ENCODE data around the gene GPR84. TPM values are rescaled to one million over a fixed set of nuclear protein-coding genes. Genes with fewer than 3 reads are reported as not detected.

The GPR84 gene
- total RNA-seq, 2 donors from 2014 or later: 0.43 TPM; not detected in 1

DNA sequence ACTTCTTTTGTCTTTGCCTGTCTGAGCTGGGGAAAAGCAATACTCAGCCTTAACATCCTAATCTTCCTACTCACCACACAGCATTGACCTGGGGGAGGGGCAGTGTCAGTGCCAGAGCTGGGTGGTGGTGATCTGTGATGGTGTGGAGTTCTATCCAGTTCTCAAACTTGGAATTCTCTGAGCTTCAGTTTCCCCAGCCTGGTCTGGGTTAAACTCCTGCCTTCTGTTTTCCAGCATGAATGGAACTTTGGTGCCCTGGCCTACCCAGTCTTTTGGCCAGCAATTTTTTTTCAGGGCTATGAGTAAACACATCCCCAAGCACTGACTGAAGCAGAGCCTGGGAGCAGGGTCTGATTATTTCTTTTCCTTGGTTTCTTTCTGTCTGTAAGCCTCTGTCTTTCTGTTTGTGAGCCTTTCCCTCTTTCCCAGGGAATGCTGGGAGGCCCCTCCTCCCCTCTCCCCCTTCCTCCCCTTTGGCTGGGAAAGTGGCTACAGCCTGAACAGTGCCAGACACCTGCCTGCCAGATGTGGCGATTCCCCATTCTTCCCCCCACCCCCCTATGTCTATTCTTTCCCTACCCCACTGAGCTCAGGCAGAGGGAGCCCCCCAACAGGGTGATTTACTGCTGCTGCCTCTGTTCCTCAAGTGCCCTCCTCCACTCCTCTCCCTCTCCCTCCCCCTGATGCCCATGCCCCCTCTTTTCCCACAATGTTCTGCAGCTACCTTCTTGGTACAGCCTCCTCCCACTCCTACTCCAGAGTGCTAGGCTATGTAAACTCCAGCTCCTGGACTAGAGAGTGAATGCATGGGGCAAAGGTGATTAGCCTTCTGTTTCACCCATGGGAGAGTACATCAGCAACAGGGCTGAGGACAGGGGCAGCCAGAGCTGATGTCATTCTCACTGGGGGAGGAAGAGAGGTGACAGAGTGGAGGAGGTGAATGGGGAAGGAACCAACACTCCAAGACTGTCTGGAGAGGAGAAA is 11.1 kb downstream of the GPR84 start:
- no peaks in the 10 kb centered on the region for H3K9me3 ChIP-seq
- no peak for DNase-seq (ENCODE audit: low spot score)
- peaks cover 0 to 29% of the 10 kb centered on the region in 2 donors for H3K4me1 ChIP-seq
- H3K4me3 ChIP-seq: no peak overlapping the region
- H3K27me3 ChIP-seq: no peaks in the 10 kb centered on the region
- H3K36me3 ChIP-seq: peaks cover 33% of the 10 kb centered on the region
- TF ChIP-seq, protein P1, sequence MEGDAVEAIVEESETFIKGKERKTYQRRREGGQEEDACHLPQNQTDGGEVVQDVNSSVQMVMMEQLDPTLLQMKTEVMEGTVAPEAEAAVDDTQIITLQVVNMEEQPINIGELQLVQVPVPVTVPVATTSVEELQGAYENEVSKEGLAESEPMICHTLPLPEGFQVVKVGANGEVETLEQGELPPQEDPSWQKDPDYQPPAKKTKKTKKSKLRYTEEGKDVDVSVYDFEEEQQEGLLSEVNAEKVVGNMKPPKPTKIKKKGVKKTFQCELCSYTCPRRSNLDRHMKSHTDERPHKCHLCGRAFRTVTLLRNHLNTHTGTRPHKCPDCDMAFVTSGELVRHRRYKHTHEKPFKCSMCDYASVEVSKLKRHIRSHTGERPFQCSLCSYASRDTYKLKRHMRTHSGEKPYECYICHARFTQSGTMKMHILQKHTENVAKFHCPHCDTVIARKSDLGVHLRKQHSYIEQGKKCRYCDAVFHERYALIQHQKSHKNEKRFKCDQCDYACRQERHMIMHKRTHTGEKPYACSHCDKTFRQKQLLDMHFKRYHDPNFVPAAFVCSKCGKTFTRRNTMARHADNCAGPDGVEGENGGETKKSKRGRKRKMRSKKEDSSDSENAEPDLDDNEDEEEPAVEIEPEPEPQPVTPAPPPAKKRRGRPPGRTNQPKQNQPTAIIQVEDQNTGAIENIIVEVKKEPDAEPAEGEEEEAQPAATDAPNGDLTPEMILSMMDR (IDR thresholded peaks at IDR 0.05): no peak
- peak overlapping the region; percentile 13 to 49 for H3K27ac ChIP-seq

DNA sequence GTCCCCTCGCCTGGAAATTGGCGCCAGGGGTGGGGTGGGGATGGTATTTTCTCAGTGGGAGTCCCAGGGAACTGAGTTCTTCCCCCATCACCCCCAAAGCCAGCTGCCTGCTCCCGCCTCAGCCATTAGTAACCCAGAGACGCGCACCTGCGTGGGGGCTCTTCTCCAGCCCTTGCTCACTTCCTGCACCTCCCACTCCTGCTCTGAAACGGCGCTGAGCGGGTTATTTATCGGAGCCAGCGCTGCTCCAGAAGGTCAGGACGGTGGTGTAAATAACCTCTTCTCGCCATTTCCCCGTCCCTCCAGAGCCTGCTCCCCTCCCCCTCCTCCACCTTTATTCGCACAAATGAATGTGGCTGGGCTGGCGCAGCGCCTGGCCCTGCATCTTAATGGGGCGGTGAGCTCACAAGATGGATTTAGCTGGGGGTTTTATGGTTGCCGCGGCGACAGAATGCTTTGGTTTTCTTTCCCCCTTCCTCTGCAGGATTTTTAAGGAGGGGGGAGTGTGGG is 12.2 kb downstream of the GPR84 start:
- peaks cover 0 to 18% of the 10 kb centered on the region in 2 donors for H3K4me1 ChIP-seq
- H3K4me3 ChIP-seq: peak overlapping the region in 1 of 2 donors; percentile 20
- H3K27ac ChIP-seq: peak overlapping the region; percentile 13 to 49
- H3K27me3 ChIP-seq: no peaks in the 10 kb centered on the region
- no peak for DNase-seq (ENCODE audit: low spot score)
- H3K9me3 ChIP-seq: no peaks in the 10 kb centered on the region
- TF ChIP-seq, protein P1 (IDR thresholded peaks at IDR 0.05): no peak
- H3K36me3 ChIP-seq: peaks cover 44% of the 10 kb centered on the region

DNA sequence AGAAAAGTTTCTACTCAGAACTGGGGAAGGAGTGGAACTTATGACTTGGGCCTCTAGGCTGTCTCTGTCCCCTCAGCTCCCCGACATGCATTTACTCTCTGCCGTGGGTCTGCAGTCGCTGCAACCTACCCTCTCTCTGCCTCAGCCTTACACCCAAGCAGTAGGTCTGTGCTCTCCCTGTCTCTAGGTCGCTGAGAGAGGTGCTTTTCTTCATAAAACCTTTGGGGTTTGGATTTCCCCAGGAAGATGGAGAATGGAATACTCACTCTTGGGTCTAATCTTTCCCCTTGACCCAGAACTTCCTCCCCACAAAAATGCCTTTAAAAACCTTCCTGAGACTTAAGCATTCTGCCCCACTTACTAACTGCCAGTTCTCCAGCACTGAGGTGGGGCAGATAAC is 12.9 kb downstream of the GPR84 start:
- peaks cover 51% of the 10 kb centered on the region for H3K36me3 ChIP-seq
- H3K27ac ChIP-seq: no peak overlapping the region
- TF ChIP-seq, protein P1 (IDR thresholded peaks at IDR 0.05): no peak
- no peaks in the 10 kb centered on the region for H3K27me3 ChIP-seq
- DNase-seq (ENCODE audit: low spot score): no peak
- H3K4me3 ChIP-seq: no peak overlapping the region
- H3K9me3 ChIP-seq: no peaks in the 10 kb centered on the region
- peaks cover 0 to 18% of the 10 kb centered on the region in 2 donors for H3K4me1 ChIP-seq

DNA sequence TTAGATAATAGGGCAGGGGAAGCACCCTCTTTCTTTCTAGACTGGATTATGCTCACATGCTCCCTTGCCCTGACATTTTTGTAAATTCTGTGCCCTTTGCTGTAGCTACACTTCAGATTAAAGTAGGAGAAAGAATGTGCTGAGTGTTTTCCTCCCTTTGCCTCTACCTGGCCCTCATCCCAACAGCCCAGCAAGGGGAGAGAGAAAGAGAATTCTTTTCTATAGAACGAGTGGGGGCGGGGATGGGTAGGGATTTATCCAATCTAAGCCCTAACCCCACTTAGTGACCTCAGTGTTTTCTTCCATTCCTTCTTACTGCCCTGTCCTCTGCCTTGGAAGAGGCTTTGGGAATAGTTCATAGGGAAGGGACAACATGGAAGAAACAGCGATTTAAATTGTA is 13.5 kb downstream of the GPR84 start:
- peaks cover 54% of the 10 kb centered on the region for H3K36me3 ChIP-seq
- H3K27me3 ChIP-seq: no peaks in the 10 kb centered on the region
- H3K9me3 ChIP-seq: no peaks in the 10 kb centered on the region
- no peak for DNase-seq (ENCODE audit: low spot score)
- H3K4me1 ChIP-seq: peaks cover 0 to 18% of the 10 kb centered on the region in 2 donors
- no peak overlapping the region for H3K27ac ChIP-seq
- no peak overlapping the region for H3K4me3 ChIP-seq
- TF ChIP-seq, protein P1 (IDR thresholded peaks at IDR 0.05): no peak

DNA sequence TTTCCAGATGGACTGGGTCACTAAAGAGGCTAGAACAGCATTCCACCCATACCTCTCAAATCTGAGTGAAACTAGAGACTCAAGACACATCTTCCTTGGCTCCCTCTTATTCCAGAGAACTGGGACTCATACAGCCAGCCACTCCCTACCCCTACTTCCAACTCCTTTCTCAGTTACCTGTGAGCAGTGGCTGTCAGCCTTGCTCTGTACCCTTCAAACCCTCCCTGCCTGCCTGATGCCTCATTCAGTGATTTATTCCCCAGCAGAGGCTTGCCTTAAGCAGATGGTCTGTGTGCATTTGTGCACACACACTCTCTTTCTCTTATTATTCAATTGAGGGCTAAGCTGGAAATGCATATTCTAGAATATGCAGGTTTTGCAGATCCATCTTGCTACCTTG is 14.6 kb downstream of the GPR84 start:
- Histone ChIP-seq H3K4me3 (no peak overlapping the region), H3K27me3 (no peaks in the 10 kb centered on the region), H3K4me1 (peaks cover 0 to 18% of the 10 kb centered on the region in 2 donors), H3K9me3 (no peaks in the 10 kb centered on the region), H3K27ac (no peak overlapping the region), H3K36me3 (peaks cover 64% of the 10 kb centered on the region)
- TF ChIP-seq, protein P1 (IDR thresholded peaks at IDR 0.05): no peak
- no peak for DNase-seq (ENCODE audit: low spot score)
